GM10266 (cell line): Measurements from ENCODE around the gene NLRP1.

ENCODE experiments used
- DNase-seq: peaks from one replicate; pipeline ENCODE4 v3.0.0; 2012; ENCODE audit errors: extremely low spot score
- CTCF ChIP-seq: IDR thresholded peaks from 2 replicates; pipeline ENCODE4 v1.5.1; 2012; ENCODE audit warnings: mild to moderate bottlenecking, low read depth; ENCODE audit not compliant: control insufficient read depth, insufficient read depth; ENCODE audit errors: missing control alignments

Gene NLRP1

GRCh38 chr17:5513628-5514027 is 70.7 kb downstream of the NLRP1 start:
- no peak for TF ChIP-seq CTCF
- DNase-seq = no peak

GRCh38 chr17:5511401-5512225 is 72.7 kb downstream of the NLRP1 start:
- no peak for DNase-seq
- TF ChIP-seq CTCF = no peak

GRCh38 chr17:5510771-5511170 is 73.5 kb downstream of the NLRP1 start:
- TF ChIP-seq CTCF = no peak
- no peak for DNase-seq

- no peak for DNase-seq
- no peak for TF ChIP-seq CTCF
These were observed 74.8 kb downstream of the NLRP1 start for GRCh38 chr17:5509482-5509881.

GRCh38 chr17:5508810-5509209 is 75.5 kb downstream of the NLRP1 start:
- DNase-seq = no peak
- TF ChIP-seq CTCF = no peak

GRCh38 chr17:5506307-5506706 is 78.0 kb downstream of the NLRP1 start:
- TF ChIP-seq CTCF = no peak
- no peak for DNase-seq

- no peak for DNase-seq
- TF ChIP-seq CTCF = no peak
These were observed 81.8 kb downstream of the NLRP1 start for GRCh38 chr17:5502552-5502951.
